Colon (tissue), 2 donors: ENCODE results near the gene RPS6KB2.
"Not testable (repeated sequence)": the region's sequence is repeated elsewhere in the genome, so short reads cannot be mapped to it uniquely, and the experiment has no call there.

ENCODE experiments used
- FAIRE-seq: peaks from 2 replicates; lab custom pipeline; 2012; peaks lifted over from hg19 to GRCh38; lab: Jason Lieb, UNC
- donor health status: control.
- donor health status: control.

The RPS6KB2 gene

GRCh38 chr11:67466962-67467771 lies 38.9 kb downstream of the RPS6KB2 start:
- no peak for FAIRE-seq

DNA sequence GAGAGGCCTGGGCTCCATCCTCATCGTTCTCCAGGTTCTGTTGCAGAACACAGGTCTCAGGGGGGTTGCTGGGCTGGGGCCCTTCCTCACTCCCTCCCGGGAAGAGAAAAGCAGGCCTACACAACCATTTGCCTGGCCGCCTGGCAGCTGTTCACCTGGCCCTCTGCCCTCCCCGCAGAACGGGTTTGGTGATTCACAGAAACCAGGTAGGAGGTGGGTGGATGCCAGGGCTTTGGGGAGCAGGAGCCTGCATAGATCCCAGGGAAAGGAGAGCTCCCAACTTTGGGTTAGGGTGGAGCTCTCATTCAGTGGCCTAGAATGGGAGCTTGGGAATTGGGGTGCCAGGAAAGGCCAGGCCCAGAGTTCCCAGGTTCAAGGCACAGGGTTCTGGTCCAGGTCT lies 39.8 kb downstream of the RPS6KB2 start:
- no peak for FAIRE-seq

DNA sequence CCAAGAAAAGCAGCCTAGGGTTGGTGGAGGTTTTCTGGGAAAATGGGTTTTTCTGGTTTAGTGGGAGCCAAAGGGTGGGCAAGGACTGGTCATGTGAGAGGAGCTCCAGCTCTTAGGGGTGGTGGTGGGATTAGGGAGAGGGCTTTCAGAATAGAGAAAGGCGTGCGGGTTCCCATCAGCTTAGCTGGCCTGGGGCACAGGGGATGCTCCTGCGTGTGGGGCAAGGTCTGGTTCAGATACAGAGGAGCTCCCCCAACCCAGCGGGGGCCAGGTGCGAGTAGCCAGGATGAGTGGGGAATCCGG lies 40.1 kb downstream of the RPS6KB2 start:
- no peak for FAIRE-seq

- no peak for FAIRE-seq
Measured at GRCh38 chr11:67468759-67469507, 40.6 kb downstream of the RPS6KB2 start, which contains the start of gene TMEM134. TMEM134 (minus strand) TSS chr11:67469251; CDS start chr11:67469192, 59 bp downstream.

DNA sequence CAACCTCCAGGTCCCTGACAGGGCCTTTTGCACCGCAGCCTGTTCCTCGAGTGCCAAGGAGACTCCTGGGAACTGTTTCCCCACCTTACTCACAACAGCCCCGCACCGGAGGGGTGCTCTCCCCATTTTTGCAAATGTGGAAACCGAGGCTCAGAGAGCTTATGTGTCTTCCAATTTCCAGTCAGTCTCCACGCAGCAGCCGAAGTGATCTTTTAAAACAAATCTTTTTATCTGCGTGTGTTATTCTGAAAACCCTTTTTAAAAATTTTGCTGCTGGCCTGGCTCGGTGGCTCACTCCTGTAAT lies 41.2 kb downstream of the RPS6KB2 start:
- FAIRE-seq, result no peak

- FAIRE-seq, result no peak
Measured at GRCh38 chr11:67470337-67471002, 42.2 kb downstream of the RPS6KB2 start.

DNA sequence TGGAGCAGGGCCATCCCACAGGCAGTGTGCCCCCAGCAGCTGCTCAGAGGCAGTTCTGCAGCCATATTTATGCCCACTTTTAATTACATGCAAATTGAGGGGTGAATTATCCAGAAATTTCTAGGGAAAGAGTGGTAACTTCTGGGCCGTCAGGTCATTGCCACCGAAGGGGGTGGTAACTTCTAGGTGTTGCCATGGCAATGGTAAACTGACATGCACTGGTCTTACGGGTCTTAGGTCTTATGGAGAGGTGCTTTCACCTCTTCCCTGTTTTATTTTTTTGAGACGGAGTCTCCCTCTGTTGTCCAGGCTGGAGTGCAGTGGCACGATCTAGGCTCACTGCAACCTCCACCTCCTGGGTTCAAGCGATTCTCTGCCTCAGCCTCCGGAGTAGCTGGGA lies 44.6 kb downstream of the RPS6KB2 start:
- FAIRE-seq, result no peak

- FAIRE-seq, result not testable (repeated sequence)
Measured at GRCh38 chr11:67476692-67477091, 48.4 kb downstream of the RPS6KB2 start.

GRCh38 chr11:67477344-67478050 lies 49.2 kb downstream of the RPS6KB2 start:
- not testable (repeated sequence) for FAIRE-seq

GRCh38 chr11:67482275-67482826 lies 54.1 kb downstream of the RPS6KB2 start:
- FAIRE-seq, result no peak

GRCh38 chr11:67482827-67483798 lies 54.8 kb downstream of the RPS6KB2 start, which contains the start of gene AIP:
AIP (plus strand) TSS chr11:67483026; CDS start chr11:67483159, 133 bp downstream.
- FAIRE-seq, result no peak

- no peak for FAIRE-seq
Measured at GRCh38 chr11:67483831-67484665, 55.8 kb downstream of the RPS6KB2 start.

DNA sequence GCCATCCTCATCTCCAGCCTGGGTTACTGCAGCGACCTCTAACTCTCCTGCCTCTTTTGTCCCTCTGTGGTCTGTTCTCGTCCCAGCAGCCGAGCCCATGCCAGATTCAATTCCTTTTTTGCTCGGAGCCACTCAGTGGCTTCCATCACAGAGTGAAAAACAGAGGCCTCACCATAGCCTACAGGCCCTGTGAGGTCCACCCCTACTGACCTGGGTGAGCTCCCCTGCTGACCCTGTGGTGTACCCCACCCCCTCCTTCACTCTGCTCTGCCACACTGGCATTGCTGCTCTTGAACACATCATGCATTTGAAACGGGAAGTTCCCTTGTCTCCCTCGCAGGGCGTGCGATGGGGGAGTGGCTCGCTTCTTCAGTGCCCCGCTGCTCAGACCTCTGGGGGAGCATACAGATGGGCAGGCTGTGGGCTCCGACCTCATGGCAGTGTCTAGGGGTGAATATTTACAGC lies 56.6 kb downstream of the RPS6KB2 start:
- FAIRE-seq, result no peak
